Panc1 (cell line): ENCODE measurements around the gene RNF20. TPM values are rescaled to one million over a fixed set of nuclear protein-coding genes. Genes with fewer than 3 reads are reported as not detected.

Experiments
- ATAC-seq: fragments of 200-7000 bp; cut with Tn5 transposase; 2 replicates; pipeline ENCODE4 v1.9.1; 2020; ENCODE audit warnings: mild to moderate bottlenecking, moderate library complexity
- BruUV-seq: library from RNA; stranded (reverse); fragments of 400-500 nt; replicated peaks from 2 replicates; lab custom pipeline; 2021; lab: Mats Ljungman, UMichigan
- CTCF ChIA-PET: fragments of 300-600 bp; sonication (Branson Sonifier 250); formaldehyde crosslinking; loops from one replicate; lab custom pipeline; 2022; ENCODE audit warnings: antibody characterized with exemption; lab: Charles Lee
- POLR2A ChIA-PET: fragments of 300-600 bp; sonication (Branson Sonifier 250); formaldehyde crosslinking; loops from one replicate; lab custom pipeline; 2022; ENCODE audit warnings: antibody characterized with exemption; lab: Charles Lee
- DNase-seq: peaks from one replicate; pipeline ENCODE4 v3.0.0-alpha.2; 2010; ENCODE audit warnings: low read depth, low spot score
- H3K27ac ChIP-seq: 2 replicates; pipeline ENCODE4 v1.5.1; 2011; ENCODE audit warnings: mild to moderate bottlenecking, low read length, inconsistent platforms
- H3K27me3 ChIP-seq: fragments of 200-500 bp; sonication (Bioruptor generic); 2 replicates; pipeline ENCODE4 v1.6.0; 2014; ENCODE audit warnings: low read length, inconsistent platforms; ENCODE audit not compliant: control insufficient read depth, insufficient read depth
- H3K36me3 ChIP-seq: fragments of 200-500 bp; sonication (Bioruptor generic); 2 replicates; pipeline ENCODE4 v1.5.1; 2014; ENCODE audit warnings: inconsistent platforms, mild to moderate bottlenecking, low read length, moderate library complexity; ENCODE audit not compliant: control insufficient read depth, insufficient read depth
- H3K4me1 ChIP-seq: 2 replicates; pipeline ENCODE4 v1.5.1; 2011; ENCODE audit warnings: inconsistent platforms, mild to moderate bottlenecking, low read length, moderate library complexity; ENCODE audit not compliant: control insufficient read depth, insufficient read depth
- H3K4me3 ChIP-seq, 2 experiments: 2 replicates each; pipeline ENCODE4 v1.5.1; 2011 to 2012; ENCODE audit warnings: low read depth in 2 of 2, low read length in 2 of 2, mild to moderate bottlenecking in 2 of 2, inconsistent platforms in 1 of 2, moderate library complexity in 1 of 2
- H3K9me3 ChIP-seq: fragments of 200-500 bp; sonication (Bioruptor generic); 2 replicates; pipeline ENCODE4 v1.5.1; 2014; ENCODE audit warnings: low read depth, mild to moderate bottlenecking, inconsistent platforms, low read length, moderate library complexity; ENCODE audit not compliant: control insufficient read depth, insufficient read depth
- POLR2AphosphoS5 ChIP-seq: IDR thresholded peaks from 2 replicates; pipeline ENCODE4 v1.6.1; 2012; ENCODE audit warnings: mild to moderate bottlenecking, low read depth, low read length, moderate library complexity
- REST ChIP-seq, 2 experiments: IDR thresholded peaks; 2 replicates each; pipeline ENCODE4 v1.6.1; 2011 to 2012; ENCODE audit warnings: low read depth in 2 of 2, control low read depth in 1 of 2, low read length in 1 of 2, mild to moderate bottlenecking in 1 of 2, moderate library complexity in 1 of 2; ENCODE audit not compliant: insufficient read depth in 1 of 2
- SIN3A ChIP-seq: IDR thresholded peaks from 2 replicates; pipeline ENCODE4 v1.6.1; 2012; ENCODE audit warnings: low read depth, mild to moderate bottlenecking, low read length, moderate library complexity, borderline replicate concordance; ENCODE audit not compliant: insufficient read depth
- TCF7L2 ChIP-seq: IDR thresholded peaks from 2 replicates; pipeline ENCODE4 v1.6.1; 2011; ENCODE audit warnings: mild to moderate bottlenecking, low read depth, low read length, inconsistent platforms
- in situ Hi-C: cut with HindIII; loops from 2 replicates; pipeline ENCODE4 v1.10.0; 2016; ENCODE audit warnings: low sequenced_read_pairs, low pct_unique_long_range_greater_than_20kb
- intact Hi-C: fragments of 100-400 bp; cut with micrococcal nuclease; formaldehyde crosslinking; loops from one replicate; pipeline ENCODE4 v1.10.0; 2022; ENCODE audit not compliant: unreplicated experiment
- total RNA-seq: library from RNA; stranded (reverse); gene quantifications from one replicate; pipeline ENCODE4 v1.2.1, GENCODE V29; 2021; ENCODE audit not compliant: unreplicated experiment
- TF ChIP-seq, protein P1 (sequence below): fragments of 450-650 bp; IDR thresholded peaks from 2 replicates; pipeline ENCODE4 v1.5.1; 2017; ENCODE audit warnings: mild to moderate bottlenecking

RNF20 gene
- total RNA-seq, 1 experiment from 2014 or later = 37.5 TPM

DNA sequence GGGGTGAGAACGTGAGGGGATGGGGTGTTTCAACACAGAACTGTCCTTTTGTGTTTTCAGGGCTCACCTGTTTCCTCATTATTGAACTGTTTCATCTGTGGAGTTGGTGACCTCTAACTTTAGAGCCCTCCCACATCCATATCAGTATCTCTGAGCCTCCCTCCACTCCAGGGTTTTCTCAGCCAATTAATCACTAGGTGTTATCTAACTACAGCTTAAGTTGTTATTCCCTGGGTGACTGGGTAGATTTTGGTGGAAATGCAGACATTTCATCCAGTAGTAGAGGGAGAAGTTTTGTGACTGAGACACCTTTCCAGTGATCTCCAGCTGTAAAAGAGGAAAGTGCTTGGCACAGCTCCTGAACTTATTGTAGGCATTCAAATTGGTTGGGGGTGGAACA lies 37.5 kb downstream of the RNF20 start:
- intact Hi-C loops (no loop called here), in situ Hi-C loops (no loop called here)
- DNase-seq (no peak), ATAC-seq (no peak)
- H3K27me3 ChIP-seq = no peaks in the 10 kb centered on the region
- no peak overlapping the region for H3K4me3 ChIP-seq
- H3K36me3 ChIP-seq = no peaks in the 10 kb centered on the region; the same call in 1 of the 2 replicates
- BruUV-seq = no TSS peak
- no peak for TF ChIP-seq TCF7L2
- H3K9me3 ChIP-seq = no peaks in the 10 kb centered on the region
- no peak overlapping the region for H3K27ac ChIP-seq
- CTCF ChIA-PET = no interaction called here
- POLR2A ChIA-PET = no interaction called here
- no peaks in the 10 kb centered on the region for H3K4me1 ChIP-seq

DNA sequence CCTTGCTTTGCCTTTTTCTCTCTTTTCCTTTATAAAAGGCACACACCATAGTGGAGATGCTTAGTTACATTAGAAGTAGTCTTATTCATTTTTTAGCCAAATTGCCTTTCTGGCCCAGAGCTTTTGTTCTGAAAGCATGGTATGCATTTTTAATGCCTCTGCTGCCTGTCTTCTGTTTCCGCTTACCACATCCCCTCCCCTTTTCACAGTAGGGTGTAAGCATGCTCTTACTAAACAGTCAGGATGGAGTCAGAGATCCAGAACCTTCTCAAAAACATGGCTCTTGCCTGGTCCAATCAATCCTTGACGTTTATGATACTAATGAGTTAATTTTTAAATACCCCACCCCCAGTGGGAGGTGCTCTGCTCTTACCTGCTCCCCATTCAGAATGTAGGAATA lies 38.7 kb downstream of the RNF20 start:
- POLR2A ChIA-PET = no interaction called here
- Histone ChIP-seq H3K9me3 (no peaks in the 10 kb centered on the region), H3K4me3 (no peak overlapping the region), H3K27ac (no peak overlapping the region), H3K27me3 (no peaks in the 10 kb centered on the region), H3K36me3 (no peaks in the 10 kb centered on the region), H3K4me1 (no peaks in the 10 kb centered on the region)
- ATAC-seq (no peak), DNase-seq (no peak)
- no TSS peak for BruUV-seq
- in situ Hi-C loops = no loop called here
- no peak for TF ChIP-seq TCF7L2
- no peak for TF ChIP-seq SIN3A
- TF ChIP-seq, protein P1, sequence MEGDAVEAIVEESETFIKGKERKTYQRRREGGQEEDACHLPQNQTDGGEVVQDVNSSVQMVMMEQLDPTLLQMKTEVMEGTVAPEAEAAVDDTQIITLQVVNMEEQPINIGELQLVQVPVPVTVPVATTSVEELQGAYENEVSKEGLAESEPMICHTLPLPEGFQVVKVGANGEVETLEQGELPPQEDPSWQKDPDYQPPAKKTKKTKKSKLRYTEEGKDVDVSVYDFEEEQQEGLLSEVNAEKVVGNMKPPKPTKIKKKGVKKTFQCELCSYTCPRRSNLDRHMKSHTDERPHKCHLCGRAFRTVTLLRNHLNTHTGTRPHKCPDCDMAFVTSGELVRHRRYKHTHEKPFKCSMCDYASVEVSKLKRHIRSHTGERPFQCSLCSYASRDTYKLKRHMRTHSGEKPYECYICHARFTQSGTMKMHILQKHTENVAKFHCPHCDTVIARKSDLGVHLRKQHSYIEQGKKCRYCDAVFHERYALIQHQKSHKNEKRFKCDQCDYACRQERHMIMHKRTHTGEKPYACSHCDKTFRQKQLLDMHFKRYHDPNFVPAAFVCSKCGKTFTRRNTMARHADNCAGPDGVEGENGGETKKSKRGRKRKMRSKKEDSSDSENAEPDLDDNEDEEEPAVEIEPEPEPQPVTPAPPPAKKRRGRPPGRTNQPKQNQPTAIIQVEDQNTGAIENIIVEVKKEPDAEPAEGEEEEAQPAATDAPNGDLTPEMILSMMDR = no peak
- no peak for TF ChIP-seq REST (IDR thresholded peaks at IDR 0.05; ENCODE audit: insufficient read depth in 1 of 2, low read depth in 2 of 2, low read length in 1 of 2)
- TF ChIP-seq POLR2AphosphoS5 = no peak
- intact Hi-C loops = no loop called here
- CTCF ChIA-PET = no interaction called here

DNA sequence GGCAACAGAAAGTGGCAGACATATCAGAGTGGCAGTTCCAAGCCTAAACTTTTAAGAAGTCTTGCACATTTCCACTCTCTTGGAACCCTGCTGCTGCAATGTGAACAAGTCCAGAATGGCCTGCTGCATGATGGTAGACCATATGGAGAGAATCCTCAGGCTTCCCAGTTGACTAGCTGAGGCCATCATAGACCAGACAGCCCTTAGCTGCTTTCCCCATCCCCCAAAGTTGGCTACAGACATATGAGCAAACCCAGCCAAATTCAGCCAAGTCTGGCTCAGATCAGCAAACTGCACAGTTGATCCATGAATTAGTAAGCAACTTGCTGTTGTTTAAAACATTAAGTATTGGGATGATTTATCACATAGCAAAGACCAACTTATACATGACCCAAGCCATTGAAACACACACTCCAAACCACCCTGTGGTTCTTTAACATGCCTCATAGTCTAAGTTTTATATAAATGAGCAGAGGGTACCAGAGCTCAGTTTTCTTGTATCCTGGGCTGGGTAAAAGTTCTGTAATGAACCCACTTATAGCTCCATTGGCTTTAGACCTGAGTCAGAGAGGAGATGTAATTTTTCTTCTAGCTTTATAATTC lies 41.2 kb downstream of the RNF20 start:
- Histone ChIP-seq H3K9me3 (no peaks in the 10 kb centered on the region), H3K36me3 (no peaks in the 10 kb centered on the region), H3K4me1 (no peaks in the 10 kb centered on the region), H3K27ac (no peak overlapping the region), H3K27me3 (no peaks in the 10 kb centered on the region), H3K4me3 (no peak overlapping the region)
- DNase-seq (no peak), ATAC-seq (no peak)
- in situ Hi-C loops = no loop called here
- ChIA-PET CTCF (no interaction called here), POLR2A (no interaction called here)
- BruUV-seq = no TSS peak
- no peak for TF ChIP-seq TCF7L2
- no peak for TF ChIP-seq REST (IDR thresholded peaks at IDR 0.05; ENCODE audit: insufficient read depth in 1 of 2, low read depth in 2 of 2, low read length in 1 of 2)
- TF ChIP-seq, protein P1 = no peak
- TF ChIP-seq POLR2AphosphoS5 = no peak
- no peak for TF ChIP-seq SIN3A
- intact Hi-C loops = no loop called here
